HTR-8/SVneo (cell line): Measurements from ENCODE around the gene DARS1.
A peak's percentile ranks its signal among the peaks of the same experiment; 100 is the strongest.
"Not testable (repeated sequence)": the region's sequence is repeated elsewhere in the genome, so short reads cannot be mapped to it uniquely, and the experiment has no call there.

Experiments
- DNase-seq: peaks from one replicate; pipeline ENCODE4 v3.0.0; 2011; ENCODE audit warnings: low spot score, mixed read lengths; ENCODE audit not compliant: insufficient read length
- FAIRE-seq: peaks from 2 replicates; lab custom pipeline; 2011; peaks lifted over from hg19 to GRCh38; lab: Jason Lieb, UNC

DARS1 gene

DNA sequence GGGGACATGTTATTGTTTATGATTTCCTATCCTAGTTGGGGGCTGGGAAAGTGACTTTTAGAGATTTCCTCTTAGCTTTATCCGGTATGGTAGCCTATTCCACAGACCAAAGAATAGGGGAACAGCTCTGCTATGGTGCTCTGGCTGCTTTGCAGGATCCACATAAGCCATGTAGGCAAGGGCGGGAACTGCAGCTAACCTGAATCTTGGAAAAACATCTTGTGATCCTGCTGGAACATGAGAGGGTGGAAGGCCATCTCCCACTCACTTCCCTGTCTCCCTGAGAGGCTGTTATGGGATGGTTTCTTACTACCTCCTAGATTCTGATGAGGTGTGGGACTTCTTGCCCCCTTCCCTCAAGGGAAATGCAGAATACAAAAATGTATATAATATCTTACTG lies 2.0 kb upstream of the DARS1 start:
- FAIRE-seq = no peak
- no peak for DNase-seq

DNA sequence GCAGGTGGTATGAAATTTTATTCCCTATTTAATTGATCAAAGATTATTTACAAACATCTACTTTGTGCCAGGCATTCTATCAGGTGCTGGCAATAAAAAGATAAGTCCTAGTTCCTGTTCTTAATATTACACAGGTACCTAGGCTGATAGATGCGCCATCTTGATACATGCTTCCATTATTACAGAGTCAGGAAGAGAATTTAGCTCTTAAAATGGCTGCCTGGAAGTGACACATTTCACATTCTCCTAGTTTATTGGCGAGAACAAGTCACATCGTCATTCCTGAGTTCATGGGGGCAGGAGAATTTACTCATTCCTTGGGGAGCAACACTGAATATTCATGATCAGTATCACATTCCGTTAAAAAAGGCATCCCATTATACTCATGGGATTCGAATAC lies 1.1 kb upstream of the DARS1 start:
- no peak for DNase-seq
- FAIRE-seq = no peak

DNA sequence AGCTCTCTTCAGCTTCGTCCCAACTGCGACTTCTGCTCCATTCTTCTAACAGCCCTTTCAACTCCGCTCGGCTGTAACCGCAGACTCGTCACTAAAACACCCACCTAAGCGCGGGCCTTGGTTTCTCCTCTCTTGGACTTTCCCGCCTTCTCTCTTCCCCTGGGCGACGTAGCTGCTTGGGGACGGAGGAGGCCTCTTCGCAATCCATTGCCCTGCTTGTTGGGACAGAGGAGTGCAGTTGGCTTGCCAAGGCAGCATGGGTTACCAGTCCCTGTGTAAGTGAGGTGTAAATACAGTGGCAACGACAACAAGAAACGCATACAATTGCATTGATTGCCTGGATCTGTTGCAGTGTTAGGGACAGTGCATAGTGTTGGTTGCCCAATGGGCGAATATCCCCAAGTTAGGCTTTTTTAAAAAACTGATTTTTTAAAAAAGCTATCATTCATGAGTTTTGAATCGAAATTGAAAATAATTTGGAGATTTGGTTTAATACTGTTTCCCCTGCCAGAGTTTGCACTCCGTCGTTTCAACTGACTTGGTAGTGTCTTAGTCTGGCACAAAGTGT lies 484 bp upstream of the DARS1 start:
- no peak for DNase-seq
- FAIRE-seq = no peak

DNA sequence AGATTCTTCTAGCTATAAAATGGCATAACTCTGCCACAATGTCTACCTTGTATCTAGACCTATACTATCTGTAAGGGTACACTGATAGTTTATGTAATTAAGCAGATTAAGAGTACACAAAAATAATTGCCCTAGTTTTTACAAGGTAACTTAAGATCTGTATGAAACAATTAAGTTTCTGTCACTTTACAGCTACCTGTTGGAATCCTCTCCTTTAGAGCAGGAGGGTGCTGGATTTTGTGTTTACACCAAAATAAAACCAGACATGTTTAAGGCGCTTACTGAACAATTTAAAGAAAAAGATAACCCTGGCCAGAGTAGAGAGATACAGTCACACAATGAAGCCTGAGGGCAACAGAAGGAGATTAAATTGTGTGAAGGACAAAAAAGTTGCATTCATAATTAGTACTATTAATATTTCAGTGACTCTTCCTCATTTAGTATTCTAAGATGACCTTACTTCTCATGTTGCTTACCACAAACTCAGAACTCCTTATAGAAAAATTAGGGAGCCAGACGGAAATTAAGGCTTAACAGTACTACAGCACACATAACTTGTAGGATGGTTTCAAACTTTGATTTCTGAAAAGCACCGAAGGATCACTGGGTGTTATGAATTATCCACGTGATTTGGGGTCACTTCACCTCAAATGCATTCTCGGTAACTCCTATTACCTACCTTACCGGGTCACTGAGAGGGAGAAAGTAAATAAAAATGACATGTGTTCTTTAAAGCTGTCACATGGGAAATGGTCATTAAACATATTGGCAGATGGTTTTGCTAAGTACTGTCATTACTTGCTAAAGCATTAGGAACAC lies 1.0 kb downstream of the DARS1 start:
- peak; percentile 29 for DNase-seq
- FAIRE-seq = no peak

DNA sequence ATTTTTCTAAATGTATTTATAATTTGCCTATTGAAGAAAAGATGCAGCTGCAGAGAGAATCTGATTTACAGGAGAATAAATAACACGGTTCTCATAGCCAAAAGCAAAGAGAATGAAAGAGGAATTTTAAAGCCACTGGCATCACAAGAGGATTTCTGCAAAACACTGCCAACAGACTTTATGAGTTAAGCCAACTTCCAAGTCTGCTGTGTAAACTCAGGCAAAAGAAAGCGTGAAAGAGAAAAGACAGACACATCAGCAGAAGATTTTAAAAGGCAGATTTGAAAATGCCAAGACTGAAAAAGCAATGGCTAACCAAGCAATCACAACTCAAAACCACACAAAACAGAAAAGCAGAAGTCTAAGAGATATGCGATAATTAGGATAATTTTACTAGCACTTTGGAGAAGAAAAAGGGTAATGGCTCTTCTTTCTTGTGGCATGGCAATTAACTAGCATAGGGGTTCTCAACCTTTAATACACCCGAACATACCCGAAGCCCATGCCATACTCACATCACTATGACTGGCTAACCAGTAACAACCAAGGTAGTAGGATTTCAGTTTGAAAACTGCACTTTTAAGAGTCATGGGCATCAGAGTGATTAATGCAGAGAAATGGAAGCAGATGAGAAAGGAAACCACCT lies 4.9 kb downstream of the DARS1 start:
- FAIRE-seq (no peak), DNase-seq (no peak)

DNA sequence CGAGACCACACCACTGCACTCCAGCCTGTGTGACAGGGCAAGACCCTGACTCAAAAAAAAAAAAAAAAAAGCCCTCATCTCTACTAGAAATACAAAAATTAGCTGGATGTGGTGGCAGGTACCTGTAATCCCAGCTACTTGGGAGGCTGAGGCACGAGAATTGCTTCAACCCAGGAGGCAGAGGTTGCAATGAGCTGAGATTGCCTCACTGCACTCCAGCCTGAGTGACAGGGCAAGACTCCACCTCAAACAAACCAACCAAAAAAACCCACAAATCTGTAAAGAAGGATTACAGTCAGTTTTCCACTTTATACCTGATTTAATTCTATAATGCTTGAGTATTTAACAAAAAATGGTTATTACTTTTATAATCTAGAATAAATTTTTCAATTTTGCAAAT lies 9.7 kb downstream of the DARS1 start:
- no peak for FAIRE-seq
- no peak for DNase-seq

DNA sequence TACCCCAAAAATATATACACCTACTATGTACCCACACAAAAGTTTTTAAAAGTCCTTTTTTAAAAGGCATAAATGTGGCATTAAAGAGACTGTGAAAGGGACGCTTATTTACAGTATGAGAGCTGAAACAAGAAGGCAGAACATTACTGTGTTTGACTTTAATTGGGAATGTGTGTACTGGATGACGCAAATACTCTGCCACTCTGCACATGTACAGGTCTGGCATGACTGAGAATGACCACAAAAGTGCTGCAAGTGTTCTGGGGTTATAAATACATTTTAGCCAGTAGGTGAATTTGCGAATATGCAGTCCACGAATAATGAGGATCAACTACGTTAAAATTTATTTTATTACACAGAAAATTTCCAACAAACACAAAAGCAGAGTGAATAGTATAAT lies 11.4 kb downstream of the DARS1 start:
- DNase-seq = no peak
- no peak for FAIRE-seq

DNA sequence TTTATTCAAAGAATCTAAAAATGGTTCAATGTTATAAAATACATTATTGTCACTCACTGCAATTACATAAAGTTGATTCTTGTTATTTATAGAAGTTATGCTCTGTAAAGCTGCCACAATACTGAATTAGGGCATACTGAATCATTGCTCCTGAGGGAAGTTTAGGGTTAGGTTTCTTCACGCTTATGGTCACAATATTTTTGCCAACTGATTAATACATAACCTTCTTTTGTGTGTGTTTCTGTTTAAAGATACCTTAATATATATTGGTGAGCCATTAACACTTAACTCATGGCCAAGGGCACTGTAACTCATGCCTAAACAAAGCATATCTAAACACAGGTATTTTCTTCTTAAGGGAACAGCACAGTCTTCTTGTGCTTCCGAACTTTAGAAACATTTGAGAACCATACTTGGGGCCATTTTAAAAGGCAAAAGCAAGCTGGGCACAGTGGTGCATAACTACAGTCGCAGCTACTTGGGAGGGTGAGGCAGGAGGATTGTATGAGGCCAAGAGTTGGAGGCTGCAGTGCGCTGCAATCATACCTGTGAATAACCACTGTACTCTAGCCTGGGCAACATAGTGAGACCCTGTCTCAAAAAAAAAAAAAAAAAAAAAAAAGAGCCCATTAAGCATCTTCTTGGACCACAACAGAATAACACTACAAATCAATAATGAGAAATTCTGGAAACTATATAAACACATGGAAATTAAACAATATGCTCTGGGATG lies 15.6 kb downstream of the DARS1 start:
- FAIRE-seq = no peak
- no peak for DNase-seq

DNA sequence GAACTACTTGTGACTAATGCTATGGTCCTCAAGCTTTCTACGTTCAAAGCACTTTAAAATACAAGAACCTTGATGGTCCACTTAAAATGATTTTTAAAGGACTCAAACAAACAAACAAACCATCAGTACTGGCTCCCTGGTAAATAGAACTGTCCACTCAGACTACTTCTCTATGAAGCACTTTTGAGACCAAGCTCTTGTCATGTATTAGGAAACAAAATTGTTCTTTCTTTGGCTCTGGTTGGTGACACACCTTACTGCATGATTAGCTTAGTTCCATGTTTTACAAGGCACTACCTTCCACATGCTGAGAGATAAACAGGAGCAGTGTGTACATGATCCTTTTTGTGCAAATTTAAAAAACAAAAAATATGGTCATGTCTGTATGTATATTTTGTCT lies 19.7 kb downstream of the DARS1 start:
- DNase-seq = no peak
- no peak for FAIRE-seq

DNA sequence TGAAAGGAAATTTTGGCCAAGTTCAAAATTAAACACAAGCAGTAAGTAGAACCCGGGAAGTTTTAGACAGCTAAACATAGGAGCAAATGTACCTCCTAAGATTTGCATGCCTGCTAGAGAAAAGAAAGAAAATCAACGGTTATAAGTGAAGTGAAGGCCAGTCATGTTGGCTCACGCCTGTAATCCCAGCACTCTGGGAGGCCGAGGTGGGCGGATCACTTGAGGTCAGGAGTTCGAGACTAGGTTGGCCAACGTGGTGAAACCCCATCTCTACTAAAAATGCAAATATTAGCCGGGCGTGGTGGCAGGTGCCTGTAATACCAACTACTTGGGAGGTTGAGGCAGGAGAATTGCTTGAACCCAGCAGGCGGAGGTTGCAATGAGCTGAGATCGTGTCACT lies 21.0 kb downstream of the DARS1 start:
- FAIRE-seq, DNase-seq: not testable (repeated sequence)

DNA sequence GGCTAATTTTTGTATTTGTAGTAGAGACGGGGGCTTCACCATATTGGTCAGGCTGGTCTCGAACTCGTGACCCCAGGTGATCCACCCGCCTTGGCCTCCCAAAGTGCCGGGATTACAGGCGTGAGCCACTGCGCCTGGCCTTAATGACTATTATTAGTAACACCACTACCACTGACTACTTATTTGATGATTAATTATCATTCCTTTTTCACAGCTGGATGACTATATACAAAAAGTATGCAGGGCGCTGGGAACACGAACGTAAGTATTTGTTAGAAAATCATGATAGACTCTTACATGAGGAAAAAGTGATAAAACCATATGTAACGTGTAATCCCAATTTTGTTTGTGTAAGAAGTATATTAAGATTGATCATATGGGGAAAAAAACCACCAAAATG lies 21.6 kb downstream of the DARS1 start:
- FAIRE-seq (no peak), DNase-seq (no peak)

DNA sequence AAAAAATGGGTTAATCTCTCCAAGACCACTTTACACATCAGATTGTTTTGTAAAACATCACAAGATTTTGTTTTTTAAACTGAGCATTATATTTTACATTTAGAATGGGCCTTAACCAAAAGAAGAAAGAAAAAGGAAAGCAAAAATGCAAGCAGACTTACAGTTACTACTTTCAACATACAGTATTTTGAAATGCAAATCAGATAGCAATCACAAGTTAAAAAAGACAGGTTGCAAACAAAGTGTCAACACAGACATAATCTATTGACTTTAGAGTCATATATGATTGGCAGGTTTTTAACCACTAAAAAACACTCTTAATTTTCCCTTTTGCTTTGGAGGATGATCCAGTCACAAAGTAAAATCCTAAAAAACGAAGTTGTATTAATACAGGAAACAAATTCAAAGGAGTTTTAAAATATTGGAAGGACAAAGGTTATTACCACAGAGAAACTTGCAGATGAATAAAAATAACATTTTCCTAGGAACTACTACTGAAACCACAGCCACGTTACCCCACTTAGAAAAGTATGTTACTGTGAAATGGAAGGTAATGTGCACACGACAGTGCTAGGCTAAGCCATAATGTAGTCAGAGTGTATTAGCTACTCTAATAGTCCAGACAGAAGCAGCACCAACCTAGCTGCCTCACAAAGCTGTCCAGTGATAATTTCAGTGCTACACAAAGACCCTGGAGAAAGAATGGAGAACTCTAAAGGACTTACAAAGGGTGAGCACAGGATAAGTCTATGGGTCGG lies 22.9 kb downstream of the DARS1 start:
- FAIRE-seq (no peak), DNase-seq (no peak)

DNA sequence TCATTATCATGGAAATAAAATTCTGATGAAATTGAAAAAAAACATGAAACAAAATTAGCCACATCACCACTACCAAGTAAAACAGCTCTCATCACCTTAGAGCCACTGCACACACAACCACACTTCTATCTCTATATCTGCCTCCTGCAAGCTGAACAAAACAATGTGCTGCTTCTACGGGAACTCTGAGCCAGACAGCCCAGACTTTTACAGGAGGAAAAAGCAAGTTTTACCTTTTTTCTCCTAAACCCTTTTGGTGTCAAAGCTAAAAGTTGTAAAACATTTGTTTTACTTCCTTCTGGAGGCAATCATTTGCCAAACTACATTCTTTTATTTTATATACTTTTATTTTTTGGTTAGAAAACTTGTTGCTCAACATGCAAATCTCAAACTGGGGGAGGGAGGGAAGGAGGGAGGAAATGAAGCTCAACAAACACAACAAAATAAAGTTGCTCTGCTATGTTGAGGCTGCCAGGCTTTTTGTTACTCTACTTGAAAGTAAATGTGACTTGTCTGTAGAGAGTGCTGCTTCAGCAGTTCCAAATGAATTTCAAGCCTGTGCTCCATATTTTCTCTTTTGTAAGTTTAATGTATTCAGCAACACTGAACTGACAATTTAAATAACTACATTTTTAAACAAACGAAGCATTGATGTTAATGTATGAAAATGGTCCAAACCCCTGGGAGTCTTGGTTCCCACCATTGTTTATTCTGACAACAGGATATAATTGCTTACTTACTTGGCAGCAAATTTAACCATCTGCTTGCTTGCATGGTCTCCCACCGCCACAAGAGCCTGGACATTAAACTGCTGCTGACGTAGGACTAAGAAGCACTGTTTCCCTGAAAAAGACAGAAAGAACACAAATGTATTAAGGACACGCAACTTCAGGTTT lies 24.5 kb downstream of the DARS1 start:
- DNase-seq = no peak
- no peak for FAIRE-seq

DNA sequence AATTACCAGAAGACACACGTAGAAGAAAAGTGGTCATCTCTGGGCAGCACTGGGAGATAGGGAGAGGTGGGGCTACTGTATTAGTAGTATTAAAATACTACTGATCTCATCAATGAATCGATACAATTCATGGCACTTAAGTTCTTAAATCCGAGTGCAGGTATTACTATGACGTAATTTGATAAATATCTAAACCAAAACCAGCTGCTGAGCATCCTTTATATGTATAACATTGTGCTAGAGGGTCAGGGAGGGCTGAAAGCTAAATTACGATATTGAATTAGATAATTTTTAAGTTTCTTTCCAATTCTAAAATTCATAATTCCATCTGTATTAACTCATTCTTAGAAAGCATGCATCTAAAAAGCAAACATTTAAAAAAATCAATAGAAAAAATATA lies 25.3 kb downstream of the DARS1 start:
- DNase-seq = no peak
- FAIRE-seq = no peak

DNA sequence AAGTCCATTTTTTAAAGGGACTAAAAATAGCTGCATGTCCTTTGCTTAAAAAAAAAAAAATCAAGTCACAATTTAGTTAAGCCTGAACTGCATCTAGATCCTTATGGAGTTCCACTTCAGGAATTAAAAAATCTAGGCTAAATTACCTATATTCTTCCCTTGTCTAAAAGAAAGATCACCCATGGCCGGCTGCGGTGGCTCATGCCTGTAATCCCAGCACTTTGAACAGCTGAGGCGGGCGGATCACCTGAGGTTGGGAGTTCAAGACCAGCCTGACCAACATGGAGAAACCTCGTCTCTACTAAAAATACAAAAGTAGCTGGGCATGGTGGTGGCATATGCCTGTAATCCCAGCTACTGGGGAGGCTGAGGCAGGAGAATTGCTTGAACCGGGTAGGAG lies 26.5 kb downstream of the DARS1 start:
- FAIRE-seq, DNase-seq: not testable (repeated sequence)

DNA sequence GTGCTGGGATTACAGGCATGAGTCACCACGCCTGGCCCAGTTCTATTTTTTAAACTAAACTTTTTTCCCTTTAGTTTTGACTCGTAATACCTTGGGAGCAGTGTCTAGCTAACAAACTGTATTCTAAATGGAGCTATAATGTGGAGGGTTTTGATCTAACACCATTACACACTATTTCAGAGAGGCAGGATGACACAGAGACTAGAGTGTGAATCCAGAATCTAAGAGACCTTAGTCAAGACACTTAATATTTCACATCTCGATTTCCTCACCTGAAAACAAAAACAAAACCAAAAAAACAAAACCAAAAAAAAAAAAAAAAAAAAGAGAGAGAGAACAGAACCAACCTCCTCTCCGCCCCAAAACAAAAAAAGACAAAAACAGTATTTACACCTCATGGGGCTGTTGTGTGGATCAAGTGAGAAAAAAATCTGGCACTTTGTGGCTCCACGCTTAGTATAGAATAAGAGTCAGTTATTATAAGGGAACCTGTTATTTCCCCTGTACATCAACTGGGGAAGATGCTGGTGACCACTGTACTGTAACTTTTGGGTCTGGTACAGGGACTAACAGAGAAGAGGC lies 31.3 kb downstream of the DARS1 start:
- FAIRE-seq = peak; percentile 28
- no peak for DNase-seq

DNA sequence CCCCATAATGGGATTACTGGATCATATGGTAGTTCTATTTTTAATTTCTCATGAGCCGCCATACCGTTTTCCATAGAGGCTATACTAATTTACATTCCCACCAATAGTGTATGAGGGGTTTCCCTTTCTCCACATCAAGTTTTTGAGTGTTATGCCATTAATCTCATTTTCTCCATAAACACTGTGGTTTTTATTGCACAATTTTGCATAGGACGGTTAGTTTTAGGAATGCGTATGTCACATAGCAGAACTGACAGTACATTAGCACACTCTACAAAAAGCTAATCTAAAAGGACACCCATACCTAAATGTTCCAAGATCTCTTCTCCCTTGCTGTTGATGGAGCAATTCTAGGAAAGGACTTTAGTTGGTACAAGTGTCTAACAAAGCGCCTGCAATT lies 32.5 kb downstream of the DARS1 start:
- DNase-seq (no peak), FAIRE-seq (no peak)

DNA sequence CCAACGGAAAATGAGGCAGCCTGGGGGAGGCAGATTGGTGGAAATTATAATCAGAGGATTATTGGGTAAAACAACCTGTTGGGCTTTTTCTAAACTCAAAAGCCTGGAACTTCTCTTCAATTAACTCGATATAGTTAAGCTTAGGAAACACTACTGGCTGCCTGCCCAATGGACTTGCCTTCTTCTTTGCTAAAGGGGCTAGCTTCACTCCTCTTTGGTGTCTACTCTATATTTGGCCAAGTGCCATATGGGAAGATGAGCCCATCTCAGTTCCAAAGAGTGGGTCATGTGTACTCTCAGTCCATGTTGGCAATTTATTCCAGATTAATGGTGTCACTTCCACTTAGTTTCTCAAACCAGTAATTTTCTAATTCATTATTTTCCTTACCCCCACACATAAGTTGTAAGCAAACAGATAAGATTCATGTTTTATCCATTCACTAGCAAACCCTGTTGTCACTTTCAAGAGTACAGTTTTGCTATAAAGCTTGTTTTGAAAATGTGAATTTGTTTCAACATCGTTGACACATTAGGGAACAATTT lies 34.3 kb downstream of the DARS1 start:
- DNase-seq (no peak), FAIRE-seq (no peak)
